HepG2 (cell line): Measurements from ENCODE around the gene TEAD4. TPM values are rescaled to one million over a fixed set of nuclear protein-coding genes. Genes with fewer than 3 reads are reported as not detected.

Experiments used
- ARID4A ChIP-seq: sonication (generic); formaldehyde crosslinking; IDR thresholded peaks from 2 replicates; pipeline ENCODE4 v1.5.0; 2020; ENCODE audit warnings: mild to moderate bottlenecking, missing genetic modification reagents, borderline replicate concordance
- ELF3 ChIP-seq: IDR thresholded peaks from 2 replicates; pipeline ENCODE4 v1.6.1; 2016; ENCODE audit warnings: missing genetic modification reagents, missing compliant biosample characterization
- ELK4 ChIP-seq: sonication (generic); formaldehyde crosslinking; IDR thresholded peaks from 2 replicates; pipeline ENCODE4 v1.9.0; 2021; ENCODE audit warnings: missing genetic modification reagents, borderline replicate concordance
- HMGXB4 ChIP-seq, 2 experiments: sonication (generic) in 1 of 2; formaldehyde crosslinking in 1 of 2; IDR thresholded peaks; 2 replicates each; pipeline versions ENCODE4 v1.4.0 to v1.6.1; 2018 to 2020; ENCODE audit warnings: missing genetic modification reagents in 2 of 2, borderline replicate concordance in 1 of 2, low read depth in 1 of 2, mild to moderate bottlenecking in 1 of 2, missing biosample characterization in 1 of 2
- HOXA3 ChIP-seq: sonication (generic); formaldehyde crosslinking; IDR thresholded peaks from 2 replicates; pipeline ENCODE4 v1.5.0; 2020; ENCODE audit warnings: missing genetic modification reagents
- RAD21 ChIP-seq: fragments of 450-650 bp; formaldehyde crosslinking; IDR thresholded peaks from 2 replicates; pipeline ENCODE4 v1.5.0; 2020; ENCODE audit warnings: mild to moderate bottlenecking
- RXRA ChIP-seq: sonication (generic); formaldehyde crosslinking; IDR thresholded peaks from 2 replicates; pipeline ENCODE4 v1.5.1; 2020; ENCODE audit warnings: missing genetic modification reagents
- SCMH1 ChIP-seq: sonication (generic); formaldehyde crosslinking; IDR thresholded peaks from 2 replicates; pipeline ENCODE4 v1.9.0; 2021; ENCODE audit warnings: missing genetic modification reagents, mild to moderate bottlenecking, borderline replicate concordance
- XBP1 ChIP-seq: sonication (generic); formaldehyde crosslinking; IDR thresholded peaks from 2 replicates; pipeline ENCODE4 v1.5.0; 2020; ENCODE audit warnings: missing genetic modification reagents
- ZNF691 ChIP-seq: sonication (generic); formaldehyde crosslinking; IDR thresholded peaks from 2 replicates; pipeline ENCODE4 v1.4.0; 2020; ENCODE audit warnings: missing genetic modification reagents, low read depth, mild to moderate bottlenecking, borderline replicate concordance
- polyA plus RNA-seq, 8 experiments: library from polyadenylated mRNA; depleted of rRNA in 3 of 8; stranded (reverse) in 7 of 8; unstranded in 1 of 8; fragments of >200 nt; fragmentation: Illumina TruSeq in 4 of 8; extraction: Trizol in 4 of 8; gene quantifications; 2 replicates each; pipeline versions ENCODE4 v1.2.1 to v1.2.3, GENCODE V29; 2011 to 2016; ENCODE audit warnings: low read depth in 4 of 8, missing spikeins in 1 of 8, mixed read lengths in 1 of 8; ENCODE audit not compliant: insufficient read depth in 1 of 8
- total RNA-seq, 5 experiments: library from RNA; depleted of rRNA; stranded (reverse); fragments of >200 nt; fragmentation: Illumina TruSeq; extraction: Trizol; gene quantifications; 2 replicates each; pipeline ENCODE4 v1.2.3, GENCODE V29; 2016; ENCODE audit warnings: low read depth in 1 of 5
- TF ChIP-seq, protein P1 (sequence below): sonication (generic); formaldehyde crosslinking; IDR thresholded peaks from 2 replicates; pipeline ENCODE4 v1.5.1; 2020; ENCODE audit warnings: mild to moderate bottlenecking, moderate library complexity, missing genetic modification reagents

The TEAD4 gene
- total and polyA plus RNA-seq, 2 of the 13 experiments (the other 11 are each of a cell fraction or from before 2014, with no cell fraction given) = 45.0 to 69.4 TPM

GRCh38 chr12:2944401-2945047 is 14.7 kb upstream of the TEAD4 start (continued):
- TF ChIP-seq SCMH1 (CRISPR knock-in tag) (no peak), HMGXB4 (CRISPR knock-in tag; IDR thresholded peaks at IDR 0.05; ENCODE audit: borderline replicate concordance in 1 of 2, low read depth in 1 of 2) (peak; percentile 32 to 56; a peak in 1 of 4 replicates), ELF3 (CRISPR knock-in tag) (no peak), XBP1 (no peak), HOXA3 (peak; percentile 45; the same call in 1 of the 2 replicates), ZNF691 (CRISPR knock-in tag) (peak; percentile 63; the same call in 1 of the 2 replicates), RAD21 (peak; percentile 80), ELK4 (CRISPR knock-in tag) (no peak), RXRA (CRISPR knock-in tag) (0 out of 2 replicates have a peak, but pooled peaks have one; percentile 18), ARID4A (CRISPR knock-in tag) (0 out of 2 replicates have a peak, but pooled peaks have one; percentile 35)
- TF ChIP-seq, protein P1, sequence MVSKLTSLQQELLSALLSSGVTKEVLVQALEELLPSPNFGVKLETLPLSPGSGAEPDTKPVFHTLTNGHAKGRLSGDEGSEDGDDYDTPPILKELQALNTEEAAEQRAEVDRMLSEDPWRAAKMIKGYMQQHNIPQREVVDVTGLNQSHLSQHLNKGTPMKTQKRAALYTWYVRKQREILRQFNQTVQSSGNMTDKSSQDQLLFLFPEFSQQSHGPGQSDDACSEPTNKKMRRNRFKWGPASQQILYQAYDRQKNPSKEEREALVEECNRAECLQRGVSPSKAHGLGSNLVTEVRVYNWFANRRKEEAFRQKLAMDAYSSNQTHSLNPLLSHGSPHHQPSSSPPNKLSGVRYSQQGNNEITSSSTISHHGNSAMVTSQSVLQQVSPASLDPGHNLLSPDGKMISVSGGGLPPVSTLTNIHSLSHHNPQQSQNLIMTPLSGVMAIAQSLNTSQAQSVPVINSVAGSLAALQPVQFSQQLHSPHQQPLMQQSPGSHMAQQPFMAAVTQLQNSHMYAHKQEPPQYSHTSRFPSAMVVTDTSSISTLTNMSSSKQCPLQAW (CRISPR knock-in tag) = peak; percentile 52; the same call in 1 of the 2 replicates
